ENCODE results near the gene PSMB7. TPM values are rescaled to one million over a fixed set of nuclear protein-coding genes. Genes with fewer than 3 reads are reported as not detected.

PSMB7 gene
- polyA plus RNA-seq, 1 of the 3 experiments (the other 2 are of a cell fraction), result 357 TPM

- Histone ChIP-seq H3K79me2 (ENCODE audit: insufficient read depth) (peaks cover 95% of the 10 kb centered on the region), H3K4me3 (ENCODE audit: low read depth in 2 of 2, low read length in 1 of 2) (no peak overlapping the region), H2AFZ (ENCODE audit: low read depth) (no peak overlapping the region), H4K20me1 (ENCODE audit: insufficient read depth) (peaks cover 31% of the 10 kb centered on the region), H3K36me3 (replicated peaks in 1 of 2; ENCODE audit: control insufficient read depth in 1 of 2, insufficient read depth in 2 of 2, low read length in 1 of 2) (peaks cover 40 to 49% of the 10 kb centered on the region in 2 experiments), H3K27ac (ENCODE audit: low read depth in 2 of 2, low read length in 1 of 2) (no peak overlapping the region), H3K9ac (no peak overlapping the region), H3K9me2 (no peaks in the 10 kb centered on the region), H3K9me3 (no peaks in the 10 kb centered on the region), H3K4me2 (no peak overlapping the region), H3K27me3 (ENCODE audit: insufficient read depth) (no peaks in the 10 kb centered on the region), H3K4me1 (ENCODE audit: control insufficient read depth in 1 of 2, insufficient read depth in 2 of 2, low read depth in 1 of 2, low read length in 1 of 2) (peaks cover 3 to 6% of the 10 kb centered on the region in 2 experiments; a peak in 2 of 4 replicates), H3F3A (replicated peaks; ENCODE audit: insufficient read depth) (peaks cover 4% of the 10 kb centered on the region)
- ChIA-PET POLR2A (no interaction called here), CTCF (interaction anchor here (1.3 to 6.9 kb wide), 4 partner anchors 12 to 251 kb away, joined by 3 to 87 read pairs (median 6); no protein-coding TSS in a partner anchor)
- no peak for DNase-seq
- 88% methylated on average over 10 of the region's 10 CpGs for WGBS (ENCODE audit: low lambda C conversion rate)
- TF ChIP-seq, protein P1, sequence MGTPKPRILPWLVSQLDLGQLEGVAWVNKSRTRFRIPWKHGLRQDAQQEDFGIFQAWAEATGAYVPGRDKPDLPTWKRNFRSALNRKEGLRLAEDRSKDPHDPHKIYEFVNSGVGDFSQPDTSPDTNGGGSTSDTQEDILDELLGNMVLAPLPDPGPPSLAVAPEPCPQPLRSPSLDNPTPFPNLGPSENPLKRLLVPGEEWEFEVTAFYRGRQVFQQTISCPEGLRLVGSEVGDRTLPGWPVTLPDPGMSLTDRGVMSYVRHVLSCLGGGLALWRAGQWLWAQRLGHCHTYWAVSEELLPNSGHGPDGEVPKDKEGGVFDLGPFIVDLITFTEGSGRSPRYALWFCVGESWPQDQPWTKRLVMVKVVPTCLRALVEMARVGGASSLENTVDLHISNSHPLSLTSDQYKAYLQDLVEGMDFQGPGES (IDR thresholded peaks at IDR 0.05; ENCODE audit: low read depth, low read length), result no peak
- TF ChIP-seq MAX (IDR thresholded peaks at IDR 0.05; ENCODE audit: low read depth), result no peak
- TF ChIP-seq TEAD4 (IDR thresholded peaks at IDR 0.05; ENCODE audit: borderline replicate concordance, insufficient read depth), result no peak
- TF ChIP-seq EZH2phosphoT487 (IDR thresholded peaks at IDR 0.05; ENCODE audit: borderline replicate concordance, low read depth), result no peak
These were observed 37.5 kb downstream of the PSMB7 start for GRCh38 chr9:124377551-124378406.

DNA sequence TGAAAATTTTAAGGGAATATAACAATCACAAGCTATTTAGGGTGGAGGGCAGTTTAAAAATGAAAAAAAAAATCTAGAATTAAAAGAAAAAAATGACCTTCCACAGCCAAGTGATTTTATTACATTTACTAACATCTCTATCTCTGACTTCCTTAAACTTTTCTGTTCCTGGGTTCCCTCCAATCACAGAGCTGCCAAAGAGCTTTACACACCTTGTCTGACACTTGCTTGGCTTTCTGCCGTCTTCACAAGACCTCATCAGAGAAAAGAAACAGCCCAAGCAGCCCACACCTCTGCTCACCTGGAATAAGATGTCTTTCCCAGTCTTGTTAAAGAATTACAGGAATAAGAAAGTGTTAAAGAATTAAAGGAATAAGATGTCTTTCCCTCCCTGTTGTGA lies 38.9 kb downstream of the PSMB7 start:
- Histone ChIP-seq H2AFZ (ENCODE audit: low read depth) (no peak overlapping the region), H4K20me1 (ENCODE audit: insufficient read depth) (peaks cover 45% of the 10 kb centered on the region), H3K4me2 (no peak overlapping the region), H3K79me2 (ENCODE audit: insufficient read depth) (peaks cover 98% of the 10 kb centered on the region), H3K27ac (ENCODE audit: low read depth in 2 of 2, low read length in 1 of 2) (no peak overlapping the region), H3K36me3 (replicated peaks in 1 of 2; ENCODE audit: control insufficient read depth in 1 of 2, insufficient read depth in 2 of 2, low read length in 1 of 2) (peaks cover 35 to 44% of the 10 kb centered on the region in 2 experiments), H3F3A (replicated peaks; ENCODE audit: insufficient read depth) (no peaks in the 10 kb centered on the region), H3K9me3 (no peaks in the 10 kb centered on the region), H3K9me2 (no peaks in the 10 kb centered on the region), H3K9ac (no peak overlapping the region), H3K4me3 (ENCODE audit: low read depth in 2 of 2, low read length in 1 of 2) (no peak overlapping the region), H3K4me1 (ENCODE audit: control insufficient read depth in 1 of 2, insufficient read depth in 2 of 2, low read depth in 1 of 2, low read length in 1 of 2) (peaks cover 3 to 5% of the 10 kb centered on the region in 2 experiments; a peak in 2 of 4 replicates), H3K27me3 (ENCODE audit: insufficient read depth) (no peaks in the 10 kb centered on the region)
- WGBS (ENCODE audit: low lambda C conversion rate), result 100% methylated on average over 1 of the region's 1 CpG
- POLR2A ChIA-PET, result interaction anchor here (2.4 kb wide), 1 partner anchor 13 kb away, joined by 6 read pairs; no protein-coding TSS in a partner anchor
- DNase-seq, result no peak
- CTCF ChIA-PET, result interaction anchor here (2.1 to 6.9 kb wide), 2 partner anchors 14 to 250 kb away, joined by 8 to 87 read pairs; no protein-coding TSS in a partner anchor
- TF ChIP-seq TCF12 (IDR thresholded peaks at IDR 0.05), result no peak
- no peak for TF ChIP-seq NRF1 (IDR thresholded peaks at IDR 0.05; ENCODE audit: low read depth, low read length)
- no peak for TF ChIP-seq FOXJ3 (CRISPR knock-in tag; IDR thresholded peaks at IDR 0.05)
- no peak for TF ChIP-seq SIN3A (IDR thresholded peaks at IDR 0.05; ENCODE audit: borderline replicate concordance, low read depth, low read length)
